ENCODE measurements around the gene VN1R5.
"Not testable (repeated sequence)": the region's sequence is repeated elsewhere in the genome, so short reads cannot be mapped to it uniquely, and the experiment has no call there.

- TF ChIP-seq, protein P1, sequence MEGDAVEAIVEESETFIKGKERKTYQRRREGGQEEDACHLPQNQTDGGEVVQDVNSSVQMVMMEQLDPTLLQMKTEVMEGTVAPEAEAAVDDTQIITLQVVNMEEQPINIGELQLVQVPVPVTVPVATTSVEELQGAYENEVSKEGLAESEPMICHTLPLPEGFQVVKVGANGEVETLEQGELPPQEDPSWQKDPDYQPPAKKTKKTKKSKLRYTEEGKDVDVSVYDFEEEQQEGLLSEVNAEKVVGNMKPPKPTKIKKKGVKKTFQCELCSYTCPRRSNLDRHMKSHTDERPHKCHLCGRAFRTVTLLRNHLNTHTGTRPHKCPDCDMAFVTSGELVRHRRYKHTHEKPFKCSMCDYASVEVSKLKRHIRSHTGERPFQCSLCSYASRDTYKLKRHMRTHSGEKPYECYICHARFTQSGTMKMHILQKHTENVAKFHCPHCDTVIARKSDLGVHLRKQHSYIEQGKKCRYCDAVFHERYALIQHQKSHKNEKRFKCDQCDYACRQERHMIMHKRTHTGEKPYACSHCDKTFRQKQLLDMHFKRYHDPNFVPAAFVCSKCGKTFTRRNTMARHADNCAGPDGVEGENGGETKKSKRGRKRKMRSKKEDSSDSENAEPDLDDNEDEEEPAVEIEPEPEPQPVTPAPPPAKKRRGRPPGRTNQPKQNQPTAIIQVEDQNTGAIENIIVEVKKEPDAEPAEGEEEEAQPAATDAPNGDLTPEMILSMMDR (IDR thresholded peaks at IDR 0.05; ENCODE audit: extremely low read depth in 1 of 2, insufficient read depth in 1 of 2, low read depth in 1 of 2, low read length in 2 of 2): not testable (repeated sequence)
- TF ChIP-seq POLR2A (IDR thresholded peaks at IDR 0.05; ENCODE audit: low read depth, low read length); GATA2 (IDR thresholded peaks at IDR 0.05; ENCODE audit: insufficient read depth, insufficient read length, low read depth, low read length); EZH2 (IDR thresholded peaks at IDR 0.05; ENCODE audit: borderline replicate concordance, low read depth, low read length, severe bottlenecking): not testable (repeated sequence)
These were observed 33.5 kb downstream of the VN1R5 start for GRCh38 chr1:247289274-247289892.

Data from endothelial cell of umbilical vein (primary cell).